ENCODE data around the gene WNT5B. TPM values are rescaled to one million over a fixed set of nuclear protein-coding genes. Genes with fewer than 3 reads are reported as not detected.

WNT5B gene
- total and polyA plus RNA-seq, 10 donors = 1.1 to 8.7 (median 4.4) TPM

- TF ChIP-seq POLR2AphosphoS5 (IDR thresholded peaks at IDR 0.05) = no peak
- TF ChIP-seq CTCF (IDR thresholded peaks at IDR 0.05 in 8 of 11, conservative IDR thresholded peaks at IDR 0.05 in 3 of 11) = no peak
- no peak for TF ChIP-seq POLR2A (IDR thresholded peaks at IDR 0.05)
- Histone ChIP-seq H3K4me3 (no peak overlapping the region), H3K27ac (peak overlapping the region in 6 of 8 donors; percentile 8 to 79 (median 52)), H3K27me3 (replicated peaks in 1 of 7) (no peaks in the 10 kb centered on the region), H3K36me3 (no peaks in the 10 kb centered on the region), H3K9me3 (no peaks in the 10 kb centered on the region), H3K4me1 (peaks cover 9 to 48% (median 31%) of the 10 kb centered on the region in 6 donors)
- intact Hi-C loops (cut with DNase I; ENCODE audit: low total_unique reads) = no loop called here
- WGBS, 5 donors = 23 to 39% (median 31%) methylated on average over 5 of the region's 5 CpGs
- no peak for DNase-seq
Measured at GRCh38 chr12:1608713-1609119, 20.3 kb upstream of the WNT5B start.

- DNase-seq = no peak
- Histone ChIP-seq H3K4me3 (no peak overlapping the region), H3K36me3 (no peaks in the 10 kb centered on the region), H3K4me1 (peaks cover 9 to 48% (median 29%) of the 10 kb centered on the region in 6 donors), H3K27ac (no peak overlapping the region), H3K27me3 (replicated peaks in 1 of 7) (no peaks in the 10 kb centered on the region), H3K9me3 (no peaks in the 10 kb centered on the region)
- TF ChIP-seq POLR2A (IDR thresholded peaks at IDR 0.05) = no peak
- TF ChIP-seq POLR2AphosphoS5 (IDR thresholded peaks at IDR 0.05) = no peak
- no peak for TF ChIP-seq CTCF (IDR thresholded peaks at IDR 0.05 in 8 of 11, conservative IDR thresholded peaks at IDR 0.05 in 3 of 11)
- intact Hi-C loops (cut with DNase I; ENCODE audit: low total_unique reads) = no loop called here
- 92 to 96% (median 94%) methylated on average over 7 of the region's 7 CpGs for WGBS, 5 donors
Measured at GRCh38 chr12:1610072-1610643, 18.9 kb upstream of the WNT5B start.

- peaks cover 0 to 48% (median 23%) of the 10 kb centered on the region in 6 donors for H3K4me1 ChIP-seq
- H3K27ac ChIP-seq = no peak overlapping the region
- TF ChIP-seq POLR2AphosphoS5 (IDR thresholded peaks at IDR 0.05) (no peak), POLR2A (IDR thresholded peaks at IDR 0.05) (no peak), CTCF (IDR thresholded peaks at IDR 0.05 in 8 of 11, conservative IDR thresholded peaks at IDR 0.05 in 3 of 11) (no peak)
- no peaks in the 10 kb centered on the region for H3K27me3 ChIP-seq (replicated peaks in 1 of 7)
- WGBS, 5 donors = 72 to 87% (median 76%) methylated on average over 13 of the region's 13 CpGs
- DNase-seq = no peak
- H3K36me3 ChIP-seq = no peaks in the 10 kb centered on the region
- intact Hi-C loops (cut with DNase I; ENCODE audit: low total_unique reads) = no loop called here
- H3K4me3 ChIP-seq = no peak overlapping the region
- H3K9me3 ChIP-seq = no peaks in the 10 kb centered on the region
Measured at GRCh38 chr12:1611803-1612572, 17.0 kb upstream of the WNT5B start.

- Histone ChIP-seq H3K27ac (no peak overlapping the region), H3K36me3 (no peaks in the 10 kb centered on the region), H3K4me3 (no peak overlapping the region), H3K27me3 (replicated peaks in 1 of 7) (no peaks in the 10 kb centered on the region), H3K9me3 (no peaks in the 10 kb centered on the region), H3K4me1 (peaks cover 9 to 48% (median 21%) of the 10 kb centered on the region in 6 donors)
- intact Hi-C loops (cut with DNase I; ENCODE audit: low total_unique reads) = no loop called here
- TF ChIP-seq POLR2AphosphoS5 (IDR thresholded peaks at IDR 0.05) (no peak), CTCF (IDR thresholded peaks at IDR 0.05 in 8 of 11, conservative IDR thresholded peaks at IDR 0.05 in 3 of 11) (no peak), POLR2A (IDR thresholded peaks at IDR 0.05) (no peak)
- no peak for DNase-seq
- WGBS, 5 donors = 91 to 98% (median 93%) methylated on average over 4 of the region's 4 CpGs
Measured at GRCh38 chr12:1613860-1614259, 15.2 kb upstream of the WNT5B start.
